GM19468 (cell line): ENCODE results near the gene SLC45A1.
"Not testable (repeated sequence)": the region's sequence is repeated elsewhere in the genome, so short reads cannot be mapped to it uniquely, and the experiment has no call there.

Experiments used
- ATAC-seq: cut with Tn5 transposase; IDR thresholded peaks from one replicate; pipeline ENCODE4 v1.9.1; 2021; ENCODE audit warnings: mild to moderate bottlenecking, moderate library complexity, moderate number of reproducible peaks; ENCODE audit not compliant: unreplicated experiment; ENCODE audit errors: extremely low read depth

SLC45A1 gene

DNA sequence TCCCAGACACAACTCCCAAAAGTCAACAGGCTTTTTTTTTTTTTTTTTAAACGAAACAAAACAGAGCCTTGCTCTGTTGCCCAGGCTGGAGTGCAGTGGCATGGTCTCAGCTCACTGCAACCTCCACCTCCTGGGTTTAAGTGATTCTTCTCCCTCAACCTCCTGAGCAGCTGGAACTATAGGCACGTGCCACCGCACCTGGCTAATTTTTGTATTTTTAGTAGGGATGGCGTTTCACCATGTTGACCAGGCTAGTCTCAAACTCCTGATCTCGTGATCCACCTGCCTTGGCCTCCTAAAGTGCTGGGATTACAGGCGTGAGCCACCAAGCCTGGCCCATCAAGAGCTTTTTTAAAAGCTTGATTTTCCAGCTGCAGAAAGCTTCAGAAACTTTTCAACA lies 62.4 kb downstream of the SLC45A1 start:
- ATAC-seq: not testable (repeated sequence)

DNA sequence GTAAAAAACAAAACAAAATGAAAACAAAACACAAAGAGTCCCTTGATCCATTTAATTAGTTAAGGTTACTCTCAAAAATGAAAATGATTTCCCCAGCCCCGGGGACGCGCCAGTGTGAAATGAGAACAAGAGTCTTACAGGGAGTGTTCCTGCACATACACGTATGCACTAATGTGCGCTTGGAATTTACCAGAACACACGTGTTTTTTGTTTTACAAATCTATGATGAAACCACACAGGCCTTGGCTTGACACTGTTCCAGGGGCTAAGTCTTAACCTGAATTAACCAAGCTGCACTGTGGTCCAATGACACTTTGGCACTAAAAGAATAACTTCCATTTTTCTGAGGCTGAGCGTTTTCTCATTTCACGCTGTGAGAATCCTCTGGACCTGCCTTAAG lies 63.7 kb downstream of the SLC45A1 start:
- ATAC-seq: no peak

DNA sequence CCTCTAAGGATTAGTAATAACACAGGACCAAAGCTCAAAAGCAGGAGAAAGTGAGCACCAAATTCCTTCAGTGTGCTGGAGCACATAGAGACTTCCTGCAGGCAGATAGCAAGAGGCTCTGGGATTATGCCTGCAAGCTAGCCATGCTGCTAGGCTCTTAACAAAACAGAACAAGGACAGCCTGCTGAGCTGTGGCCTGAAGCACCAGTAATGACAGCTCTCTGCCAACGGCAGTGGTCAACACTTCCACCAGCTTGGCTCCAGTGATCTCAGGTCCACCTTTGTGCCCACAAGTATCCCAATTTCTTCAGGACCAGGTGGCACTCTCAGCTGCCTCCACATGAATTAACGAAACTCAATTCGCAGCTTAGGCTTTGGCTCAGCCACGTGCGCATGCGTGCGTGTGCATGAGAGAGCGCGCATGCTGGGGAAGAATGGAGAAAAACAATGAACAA lies 64.2 kb downstream of the SLC45A1 start:
- ATAC-seq: no peak

DNA sequence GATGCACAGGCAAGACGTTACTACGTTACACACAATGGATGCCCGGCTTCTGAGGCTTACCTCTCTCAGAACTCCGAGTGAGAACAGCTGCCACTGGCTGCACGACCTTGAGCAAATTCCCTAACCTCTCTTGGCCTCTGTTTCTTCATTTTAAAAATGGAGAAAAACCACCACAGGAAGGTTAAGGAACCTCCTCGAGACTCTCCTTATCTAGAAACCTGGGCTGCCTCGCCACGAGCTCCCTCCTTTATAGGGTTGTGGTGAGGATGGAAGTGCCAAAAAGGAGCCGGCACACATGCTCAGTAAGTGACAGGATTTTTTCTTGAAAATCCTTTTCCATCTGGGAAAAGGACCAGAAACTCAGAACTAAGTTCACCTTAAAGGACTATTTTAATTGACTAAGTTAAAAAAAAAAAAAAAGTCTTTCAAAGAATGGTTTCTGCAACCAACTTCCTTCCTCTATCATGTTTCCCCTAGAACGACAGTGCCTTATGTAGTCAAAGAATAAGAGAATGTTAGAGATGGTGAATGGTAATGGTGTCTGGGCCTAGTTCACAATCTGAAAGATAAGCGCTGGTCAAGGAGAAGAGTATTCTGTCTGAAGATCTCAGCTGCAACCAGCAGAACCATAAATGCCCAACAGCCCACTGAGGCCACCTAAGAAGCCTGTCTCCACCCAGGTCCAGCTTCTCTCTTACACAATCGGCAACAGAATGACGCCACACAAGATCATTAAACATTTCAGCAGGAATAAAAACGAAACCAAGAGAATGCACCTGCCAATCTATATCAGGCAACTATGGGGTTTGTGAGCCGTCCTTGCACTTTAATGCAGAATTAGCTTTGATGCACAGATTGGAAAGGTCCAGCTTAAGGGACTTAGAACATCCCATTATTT lies 64.9 kb downstream of the SLC45A1 start:
- no peak for ATAC-seq

DNA sequence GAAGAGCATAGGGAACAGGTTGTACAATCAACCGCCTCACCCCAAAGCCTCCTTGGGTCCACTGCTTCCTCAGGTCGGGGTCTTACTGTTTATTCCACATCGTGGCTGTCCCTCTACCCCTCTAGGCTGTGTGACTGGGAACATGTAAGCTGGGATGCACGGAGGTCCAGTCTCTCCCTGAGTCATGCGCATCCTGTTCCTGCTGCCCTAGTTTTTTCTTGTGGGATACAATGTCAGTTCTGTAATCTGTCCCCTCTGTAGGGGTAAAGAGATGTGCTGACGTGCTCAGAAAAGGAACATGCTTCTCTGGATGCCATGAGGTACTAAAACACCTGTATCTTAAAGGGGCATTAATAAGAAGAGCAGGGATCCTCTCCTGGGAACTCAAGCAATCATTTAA lies 66.2 kb downstream of the SLC45A1 start:
- no peak for ATAC-seq

DNA sequence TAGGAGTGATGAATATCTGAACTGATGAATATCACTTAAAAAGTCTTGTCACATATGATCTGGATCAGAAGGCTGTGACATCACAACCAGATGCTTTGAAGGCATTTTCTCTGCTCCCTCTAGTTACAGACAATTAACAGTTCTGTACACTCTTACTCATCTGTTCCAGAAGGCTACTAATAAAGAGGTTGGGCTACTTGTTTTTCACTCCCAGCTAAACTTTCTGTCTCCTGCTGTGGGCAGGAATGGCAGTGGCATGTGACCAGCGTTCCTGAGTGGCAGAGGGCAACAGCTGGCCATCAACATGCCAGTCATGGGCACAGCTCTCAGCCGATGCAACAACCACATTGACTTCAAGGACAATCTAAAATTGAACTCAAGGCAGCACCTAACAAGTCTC lies 66.7 kb downstream of the SLC45A1 start:
- ATAC-seq: no peak

DNA sequence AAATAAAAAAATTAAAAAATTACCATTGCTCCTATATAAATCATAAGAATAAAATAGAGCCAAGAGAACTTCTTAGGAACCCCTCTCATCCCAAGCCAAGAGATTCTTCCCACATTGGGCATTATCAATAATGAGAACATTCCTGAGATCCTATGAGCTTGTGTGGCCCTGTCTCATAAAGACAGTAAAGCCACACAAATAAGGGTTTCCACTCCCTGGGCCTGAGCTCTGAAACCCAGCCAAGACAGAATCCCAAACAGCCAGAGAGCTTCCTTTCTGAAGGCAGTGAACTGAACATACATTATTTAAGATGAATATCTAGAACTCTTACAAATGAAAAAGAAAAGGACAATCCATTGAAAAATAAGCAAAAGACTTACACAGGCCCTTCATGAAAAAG lies 68.3 kb downstream of the SLC45A1 start:
- no peak for ATAC-seq

DNA sequence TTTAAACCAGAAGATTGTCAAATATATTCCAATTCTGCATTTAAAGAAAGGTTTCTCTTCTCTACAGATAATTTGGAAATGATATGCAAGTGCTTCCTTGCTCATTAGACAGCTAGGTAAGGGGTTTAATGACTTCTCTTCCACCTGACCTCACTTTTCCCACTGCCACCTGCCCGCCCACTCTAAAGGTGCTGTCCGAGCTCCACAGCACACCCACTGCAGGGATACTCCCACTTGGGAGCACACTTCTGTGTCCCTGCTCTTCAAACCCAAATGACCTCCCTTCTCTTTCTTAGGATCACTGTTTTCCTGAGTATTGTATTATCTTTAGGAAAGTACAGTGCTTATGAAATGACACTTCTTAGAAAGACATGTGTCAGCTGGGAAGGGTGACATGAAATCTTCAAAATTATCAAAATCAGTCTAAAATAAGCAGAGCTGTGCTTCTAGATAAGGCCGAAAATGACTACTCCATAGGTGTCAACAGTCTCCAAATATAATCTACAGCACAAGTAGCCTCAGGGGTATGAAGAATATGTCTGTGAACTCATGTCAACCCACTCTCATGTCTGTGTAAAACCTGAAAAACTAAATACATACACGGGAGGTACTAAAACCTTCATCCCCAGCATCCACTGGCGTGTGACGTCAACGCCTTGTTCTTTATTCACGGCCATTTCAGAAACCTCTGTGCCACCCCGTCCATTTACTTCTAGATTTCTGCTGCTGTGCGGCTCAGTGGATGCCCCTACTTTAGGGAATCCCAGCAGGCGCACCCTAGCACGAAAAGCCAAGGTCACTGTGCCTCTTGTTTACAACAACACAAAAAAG lies 71.0 kb downstream of the SLC45A1 start:
- no peak for ATAC-seq

DNA sequence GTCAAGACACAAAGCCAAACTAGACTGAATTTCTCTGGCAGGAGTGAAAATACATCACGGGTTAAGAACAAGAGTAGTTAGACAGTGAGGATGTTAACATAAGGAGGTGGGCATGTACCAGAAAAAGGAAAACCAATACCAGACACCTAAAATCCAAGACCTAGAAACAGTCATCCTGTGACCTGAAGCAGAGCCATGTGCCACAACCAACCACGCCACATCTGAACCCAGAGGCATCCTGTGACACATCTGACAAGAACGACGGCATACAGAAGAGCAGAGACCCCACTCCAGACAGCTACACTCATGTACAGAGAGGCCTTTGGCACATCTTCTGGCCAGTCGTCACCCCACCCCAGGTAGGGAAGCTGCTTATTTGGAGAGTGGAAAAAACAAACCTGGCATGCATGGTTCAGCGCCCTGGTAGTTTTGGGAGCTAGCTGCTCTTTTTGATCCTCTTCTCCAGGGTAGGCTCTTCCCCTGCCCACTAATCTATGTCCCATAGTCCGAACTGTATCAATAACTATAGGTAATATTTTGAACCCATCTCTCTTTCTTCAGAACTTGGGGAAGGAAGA lies 72.1 kb downstream of the SLC45A1 start:
- ATAC-seq: no peak

DNA sequence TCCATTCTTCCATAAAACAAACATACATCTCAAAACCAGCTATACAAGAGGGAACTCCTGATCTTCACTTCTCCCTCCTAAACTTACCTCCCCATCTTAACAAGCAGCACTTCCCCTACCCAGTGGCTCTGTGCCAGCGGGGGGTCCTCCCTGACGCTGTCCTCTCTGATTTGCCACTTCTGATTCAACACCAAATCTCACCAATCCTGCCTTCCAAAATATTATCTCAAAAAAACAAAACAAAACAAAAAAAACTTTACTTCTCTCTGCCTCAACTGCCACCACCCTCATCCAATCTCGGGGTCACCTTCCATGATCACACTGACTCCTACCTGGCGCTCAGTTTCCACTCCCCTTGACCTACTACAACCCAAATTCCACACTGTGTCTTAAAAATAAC lies 72.8 kb downstream of the SLC45A1 start:
- ATAC-seq: no peak

DNA sequence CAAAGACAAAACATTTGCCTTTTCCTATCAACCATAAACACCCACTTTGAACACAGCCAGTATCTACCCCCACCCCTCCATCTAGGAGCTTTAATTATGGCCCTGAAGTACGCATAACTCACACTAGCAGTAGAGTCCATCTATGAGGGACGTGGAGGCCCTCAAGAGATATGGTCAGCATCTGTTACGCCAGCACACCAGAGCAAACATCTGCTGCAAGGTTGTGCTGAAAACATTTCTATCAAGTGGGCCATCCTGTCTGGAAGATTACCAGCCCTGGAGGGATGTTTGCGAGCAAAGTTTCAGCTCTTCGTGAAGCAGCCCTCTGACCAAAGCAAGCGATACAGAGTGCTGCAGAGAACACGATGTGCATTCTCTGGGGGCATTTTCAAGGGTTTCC lies 74.6 kb downstream of the SLC45A1 start:
- ATAC-seq: no peak
